ENCODE results near the gene HGFAC.

DNA sequence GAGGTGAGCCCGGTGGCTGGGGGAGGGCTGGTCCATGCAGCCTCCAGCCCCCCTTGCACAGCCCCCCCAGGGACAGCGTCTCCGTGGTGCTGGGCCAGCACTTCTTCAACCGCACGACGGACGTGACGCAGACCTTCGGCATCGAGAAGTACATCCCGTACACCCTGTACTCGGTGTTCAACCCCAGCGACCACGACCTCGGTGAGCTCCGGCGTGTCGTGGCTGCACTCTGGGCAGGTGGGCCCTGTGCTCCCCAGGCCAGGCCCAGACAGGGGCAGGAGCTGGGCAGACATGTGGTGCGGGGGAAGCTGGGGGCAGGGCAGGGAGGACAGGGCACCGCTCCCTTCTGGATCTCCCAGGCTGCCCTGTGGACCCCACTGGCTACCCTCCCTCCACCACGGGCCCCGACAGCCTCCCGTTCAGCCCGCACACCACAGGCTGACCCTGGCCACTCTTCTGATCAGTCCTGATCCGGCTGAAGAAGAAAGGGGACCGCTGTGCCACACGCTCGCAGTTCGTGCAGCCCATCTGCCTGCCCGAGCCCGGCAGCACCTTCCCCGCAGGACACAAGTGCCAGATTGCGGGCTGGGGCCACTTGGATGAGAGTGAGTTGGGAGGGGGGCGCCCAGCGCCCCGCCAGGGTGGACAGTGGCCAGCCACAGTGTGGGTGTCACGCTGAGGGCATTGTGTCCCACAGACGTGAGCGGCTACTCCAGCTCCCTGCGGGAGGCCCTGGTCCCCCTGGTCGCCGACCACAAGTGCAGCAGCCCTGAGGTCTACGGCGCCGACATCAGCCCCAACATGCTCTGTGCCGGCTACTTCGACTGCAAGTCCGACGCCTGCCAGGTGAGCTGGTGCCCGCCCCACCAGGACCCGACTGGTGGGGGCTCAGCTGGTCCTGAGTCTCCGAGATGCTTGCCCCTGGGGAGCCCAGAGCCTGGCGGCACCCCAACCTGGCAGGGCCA is 5.9 kb downstream of the HGFAC start:
- TF ChIP-seq, protein P1, sequence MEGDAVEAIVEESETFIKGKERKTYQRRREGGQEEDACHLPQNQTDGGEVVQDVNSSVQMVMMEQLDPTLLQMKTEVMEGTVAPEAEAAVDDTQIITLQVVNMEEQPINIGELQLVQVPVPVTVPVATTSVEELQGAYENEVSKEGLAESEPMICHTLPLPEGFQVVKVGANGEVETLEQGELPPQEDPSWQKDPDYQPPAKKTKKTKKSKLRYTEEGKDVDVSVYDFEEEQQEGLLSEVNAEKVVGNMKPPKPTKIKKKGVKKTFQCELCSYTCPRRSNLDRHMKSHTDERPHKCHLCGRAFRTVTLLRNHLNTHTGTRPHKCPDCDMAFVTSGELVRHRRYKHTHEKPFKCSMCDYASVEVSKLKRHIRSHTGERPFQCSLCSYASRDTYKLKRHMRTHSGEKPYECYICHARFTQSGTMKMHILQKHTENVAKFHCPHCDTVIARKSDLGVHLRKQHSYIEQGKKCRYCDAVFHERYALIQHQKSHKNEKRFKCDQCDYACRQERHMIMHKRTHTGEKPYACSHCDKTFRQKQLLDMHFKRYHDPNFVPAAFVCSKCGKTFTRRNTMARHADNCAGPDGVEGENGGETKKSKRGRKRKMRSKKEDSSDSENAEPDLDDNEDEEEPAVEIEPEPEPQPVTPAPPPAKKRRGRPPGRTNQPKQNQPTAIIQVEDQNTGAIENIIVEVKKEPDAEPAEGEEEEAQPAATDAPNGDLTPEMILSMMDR (IDR thresholded peaks at IDR 0.05) = no peak
- no peak for TF ChIP-seq POLR2A (IDR thresholded peaks at IDR 0.05)

Measured in thyroid gland (tissue), 4 donors.